H9 (cell line): ENCODE data around the gene GGA2. TPM values are rescaled to one million over a fixed set of nuclear protein-coding genes. Genes with fewer than 3 reads are reported as not detected.

ENCODE experiments used
- DNase-seq: peaks from one replicate; pipeline ENCODE4 v3.0.0-alpha.2; 2017
- H2AFZ ChIP-seq: one replicate; pipeline ENCODE4 v1.6.1; 2013; ENCODE audit warnings: mild to moderate bottlenecking, low read length, control low read depth, moderate library complexity
- H2AK5ac ChIP-seq: 2 replicates; pipeline ENCODE4 v1.6.1; 2013; ENCODE audit warnings: low read length, control low read depth, mixed read lengths; ENCODE audit not compliant: insufficient read length
- H2BK120ac ChIP-seq: one replicate; pipeline ENCODE4 v1.6.1; 2013; ENCODE audit warnings: low read depth, mild to moderate bottlenecking, low read length, control low read depth, inconsistent platforms; ENCODE audit not compliant: poor library complexity, severe bottlenecking
- H2BK12ac ChIP-seq: 2 replicates; pipeline ENCODE4 v1.6.1; 2013; ENCODE audit warnings: low read length, control low read depth, mixed read lengths, low read depth; ENCODE audit not compliant: insufficient read length
- H2BK15ac ChIP-seq: 2 replicates; pipeline ENCODE4 v1.6.1; 2013; ENCODE audit warnings: low read depth, low read length, control low read depth
- H2BK20ac ChIP-seq: one replicate; pipeline ENCODE4 v1.6.1; 2013; ENCODE audit warnings: low read depth, mild to moderate bottlenecking, low read length, control low read depth, inconsistent platforms; ENCODE audit not compliant: poor library complexity, severe bottlenecking
- H2BK5ac ChIP-seq: 2 replicates; pipeline ENCODE4 v1.6.1; 2013; ENCODE audit warnings: low read length, control low read depth, mixed read lengths; ENCODE audit not compliant: insufficient read length
- H3K14ac ChIP-seq: 2 replicates; pipeline ENCODE4 v1.6.1; 2013; ENCODE audit warnings: low read length, control low read depth; ENCODE audit not compliant: insufficient read depth
- H3K18ac ChIP-seq: 2 replicates; pipeline ENCODE4 v1.6.1; 2013; ENCODE audit warnings: low read depth, mild to moderate bottlenecking, mixed read lengths, low read length, control low read depth; ENCODE audit not compliant: insufficient read length
- H3K23ac ChIP-seq: 2 replicates; pipeline ENCODE4 v1.6.1; 2013; ENCODE audit warnings: low read length, control low read depth, mixed read lengths, low read depth; ENCODE audit not compliant: insufficient read length
- H3K23me2 ChIP-seq: 2 replicates; pipeline ENCODE4 v1.6.1; 2013; ENCODE audit warnings: low read depth, mild to moderate bottlenecking, mixed read lengths, low read length, control low read depth; ENCODE audit not compliant: insufficient read length, poor library complexity, severe bottlenecking
- H3K27ac ChIP-seq: 2 replicates; pipeline ENCODE4 v1.5.1; 2013; ENCODE audit warnings: low read length, control low read depth, mixed read lengths, low read depth; ENCODE audit not compliant: insufficient read length
- H3K27me3 ChIP-seq: 2 replicates; pipeline ENCODE4 v1.6.1; 2013; ENCODE audit warnings: low read length, control low read depth, inconsistent platforms; ENCODE audit not compliant: insufficient read depth
- H3K4ac ChIP-seq: 2 replicates; pipeline ENCODE4 v1.6.1; 2013; ENCODE audit warnings: low read depth, mild to moderate bottlenecking, control low read depth, inconsistent platforms, low read length, moderate library complexity
- H3K4me1 ChIP-seq: 2 replicates; pipeline ENCODE4 v1.6.1; 2013; ENCODE audit warnings: low read length, control low read depth, inconsistent platforms; ENCODE audit not compliant: insufficient read depth
- H3K4me2 ChIP-seq: 2 replicates; pipeline ENCODE4 v1.6.1; 2013; ENCODE audit warnings: low read length, control low read depth, mixed read lengths; ENCODE audit not compliant: insufficient read length, insufficient read depth
- H3K56ac ChIP-seq: 2 replicates; pipeline ENCODE4 v1.6.1; 2013; ENCODE audit warnings: low read depth, mild to moderate bottlenecking, mixed read lengths, low read length, control low read depth; ENCODE audit not compliant: insufficient read length
- H3K79me1 ChIP-seq: 2 replicates; pipeline ENCODE4 v1.6.1; 2013; ENCODE audit warnings: low read depth, mild to moderate bottlenecking, moderate library complexity, low read length, control low read depth, inconsistent platforms; ENCODE audit not compliant: insufficient read depth, poor library complexity, severe bottlenecking
- H3K79me2 ChIP-seq: 2 replicates; pipeline ENCODE4 v1.6.1; 2013; ENCODE audit warnings: low read length, control low read depth, inconsistent platforms; ENCODE audit not compliant: insufficient read depth
- H3K9ac ChIP-seq: 2 replicates; pipeline ENCODE4 v1.6.1; 2013; ENCODE audit warnings: low read length, control low read depth, mixed read lengths; ENCODE audit not compliant: insufficient read length; ENCODE audit errors: extremely low read depth
- H3K9me3 ChIP-seq: one replicate; pipeline ENCODE4 v1.6.1; 2013; ENCODE audit warnings: low read depth, low read length, inconsistent platforms; ENCODE audit not compliant: control insufficient read depth
- H3T11ph ChIP-seq: one replicate; pipeline ENCODE4 v1.6.1; 2013; ENCODE audit warnings: mild to moderate bottlenecking, low read length, control low read depth, inconsistent platforms
- H4K20me1 ChIP-seq: one replicate; pipeline ENCODE4 v1.6.1; 2013; ENCODE audit not compliant: control insufficient read depth, insufficient read length, insufficient read depth
- H4K5ac ChIP-seq: 2 replicates; pipeline ENCODE4 v1.6.1; 2013; ENCODE audit warnings: low read depth, mild to moderate bottlenecking, mixed read lengths, low read length, control low read depth; ENCODE audit not compliant: insufficient read length
- H4K8ac ChIP-seq: replicated peaks from 2 replicates; pipeline ENCODE4 v1.6.1; 2013; ENCODE audit warnings: low read length, control low read depth, mixed read lengths, low read depth; ENCODE audit not compliant: insufficient read length
- H4K91ac ChIP-seq: 2 replicates; pipeline ENCODE4 v1.6.1; 2013; ENCODE audit warnings: low read depth, mild to moderate bottlenecking, moderate library complexity, mixed read lengths, low read length, control low read depth; ENCODE audit not compliant: insufficient read length
- H3K27ac Mint-ChIP-seq, 3 experiments: 2 replicates in 2 of 3; 3 replicates in 1 of 3; pipeline ENCODE4 v1.8.0; 2020 to 2021; ENCODE audit warnings: mixed read lengths in 3 of 3, mild to moderate bottlenecking in 1 of 3, moderate library complexity in 1 of 3
- H3K27me3 Mint-ChIP-seq: 2 replicates; pipeline ENCODE4 v1.8.0; 2021; ENCODE audit warnings: low read depth, mild to moderate bottlenecking, moderate library complexity, mixed read lengths
- H3K36me3 Mint-ChIP-seq, 3 experiments: 2 replicates in 2 of 3; 3 replicates in 1 of 3; pipeline ENCODE4 v1.8.0; 2020 to 2021; ENCODE audit warnings: low read depth in 3 of 3, mixed read lengths in 3 of 3; ENCODE audit not compliant: insufficient read depth in 1 of 3
- H3K4me1 Mint-ChIP-seq, 2 experiments: 2 replicates each; pipeline ENCODE4 v1.8.0; 2020; ENCODE audit warnings: mixed read lengths in 2 of 2
- H3K4me3 Mint-ChIP-seq, 2 experiments: 2 replicates in 1 of 2; 3 replicates in 1 of 2; pipeline ENCODE4 v1.8.0; 2020 to 2021; ENCODE audit warnings: mild to moderate bottlenecking in 2 of 2, mixed read lengths in 2 of 2, moderate library complexity in 1 of 2
- H3K9me3 Mint-ChIP-seq, 2 experiments: 2 replicates in 1 of 2; 3 replicates in 1 of 2; pipeline ENCODE4 v1.8.0; 2020; ENCODE audit warnings: mild to moderate bottlenecking in 2 of 2, mixed read lengths in 2 of 2, moderate library complexity in 1 of 2
- WGBS: extraction: QIAGEN DNeasy Blood & Tissue Kit; methylation state at CpG from one replicate; pipeline ENCODE4 v1.1.7; 2013; ENCODE audit warnings: missing lambda C conversion rate, low lambda C conversion rate, mixed read lengths; ENCODE audit not compliant: insufficient read length; ENCODE audit errors: extremely low coverage; 5-methylcytosine and 5-hydroxymethylcytosine counted together
- total RNA-seq: library from RNA; stranded (reverse); gene quantifications from 2 replicates; pipeline ENCODE4 v1.2.1, GENCODE V29; 2021
- TF ChIP-seq, protein P1 (sequence below): fragments of 200-600 bp; sonication (generic); conservative IDR thresholded peaks from 3 replicates; pipeline ENCODE4 v1.8.0; 2021; ENCODE audit warnings: antibody characterized with exemption, mild to moderate bottlenecking

Gene GGA2
- total RNA-seq, 1 experiment from 2014 or later: 143 TPM

- H3K27me3 Mint-ChIP-seq: no peaks in the 10 kb centered on the region
- no peak for DNase-seq
- peak overlapping the region in 1 of 3 experiments; percentile 73; a peak in 2 of 7 replicates for H3K27ac Mint-ChIP-seq
- Histone ChIP-seq H4K91ac (no peak overlapping the region), H2BK20ac (no peak overlapping the region), H4K20me1 (no peaks in the 10 kb centered on the region), H3K9ac (no peak overlapping the region), H3K23ac (no peak overlapping the region), H2BK5ac (no peak overlapping the region), H3K27me3 (no peaks in the 10 kb centered on the region), H2BK15ac (no peak overlapping the region), H3K79me2 (peaks cover 32% of the 10 kb centered on the region; the same call in 1 of the 2 replicates), H3K79me1 (peaks cover 12% of the 10 kb centered on the region), H4K8ac (no peak overlapping the region), H3T11ph (no peak overlapping the region), H3K4me1 (peaks cover 2% of the 10 kb centered on the region; the same call in 1 of the 2 replicates), H3K18ac (no peak overlapping the region), H2AK5ac (no peak overlapping the region), H3K9me3 (no peaks in the 10 kb centered on the region), H4K5ac (no peak overlapping the region), H3K14ac (no peak overlapping the region), H3K23me2 (no peaks in the 10 kb centered on the region), H3K56ac (no peak overlapping the region), H2BK120ac (no peak overlapping the region), H3K27ac (no peak overlapping the region), H3K4me2 (no peak overlapping the region), H2BK12ac (no peak overlapping the region), H2AFZ (no peak overlapping the region), H3K4ac (no peak overlapping the region)
- TF ChIP-seq, protein P1, sequence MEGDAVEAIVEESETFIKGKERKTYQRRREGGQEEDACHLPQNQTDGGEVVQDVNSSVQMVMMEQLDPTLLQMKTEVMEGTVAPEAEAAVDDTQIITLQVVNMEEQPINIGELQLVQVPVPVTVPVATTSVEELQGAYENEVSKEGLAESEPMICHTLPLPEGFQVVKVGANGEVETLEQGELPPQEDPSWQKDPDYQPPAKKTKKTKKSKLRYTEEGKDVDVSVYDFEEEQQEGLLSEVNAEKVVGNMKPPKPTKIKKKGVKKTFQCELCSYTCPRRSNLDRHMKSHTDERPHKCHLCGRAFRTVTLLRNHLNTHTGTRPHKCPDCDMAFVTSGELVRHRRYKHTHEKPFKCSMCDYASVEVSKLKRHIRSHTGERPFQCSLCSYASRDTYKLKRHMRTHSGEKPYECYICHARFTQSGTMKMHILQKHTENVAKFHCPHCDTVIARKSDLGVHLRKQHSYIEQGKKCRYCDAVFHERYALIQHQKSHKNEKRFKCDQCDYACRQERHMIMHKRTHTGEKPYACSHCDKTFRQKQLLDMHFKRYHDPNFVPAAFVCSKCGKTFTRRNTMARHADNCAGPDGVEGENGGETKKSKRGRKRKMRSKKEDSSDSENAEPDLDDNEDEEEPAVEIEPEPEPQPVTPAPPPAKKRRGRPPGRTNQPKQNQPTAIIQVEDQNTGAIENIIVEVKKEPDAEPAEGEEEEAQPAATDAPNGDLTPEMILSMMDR: no peak
- peaks cover 4 to 32% (median 30%) of the 10 kb centered on the region in 3 experiments; a peak in 6 of 7 replicates for H3K36me3 Mint-ChIP-seq
- H3K4me1 Mint-ChIP-seq: peaks cover 63 to 67% of the 10 kb centered on the region in 2 experiments
- H3K9me3 Mint-ChIP-seq: no peaks in the 10 kb centered on the region
- no peak overlapping the region for H3K4me3 Mint-ChIP-seq
- no CpG with 5 or more reads among the region's 2 CpGs for WGBS
Measured at GRCh38 chr16:23502466-23502865, 7.8 kb downstream of the GGA2 start.
